Loucy (cell line): ENCODE results near the gene INPP5J.

Experiments
- H2AFZ ChIP-seq: fragments of 200-600 bp; sonication (generic); 2 replicates; pipeline ENCODE4 v1.6.0; 2016; ENCODE audit warnings: antibody characterized with exemption, mild to moderate bottlenecking, low read length, moderate library complexity
- H3F3A ChIP-seq: fragments of 200-600 bp; 2 replicates; pipeline ENCODE4 v1.6.0; 2016; ENCODE audit warnings: antibody characterized with exemption, low read depth, mild to moderate bottlenecking
- H3K27me3 ChIP-seq: fragments of 200-600 bp; sonication (generic); 2 replicates; pipeline ENCODE4 v1.6.1; 2014; ENCODE audit warnings: low read length, mild to moderate bottlenecking; ENCODE audit not compliant: insufficient read depth, poor library complexity, severe bottlenecking
- H3K36me3 ChIP-seq: fragments of 200-600 bp; sonication (generic); 2 replicates; pipeline ENCODE4 v1.6.1; 2016; ENCODE audit warnings: low read length; ENCODE audit not compliant: insufficient read depth
- H3K4me1 ChIP-seq: fragments of 200-600 bp; sonication (generic); 2 replicates; pipeline ENCODE4 v1.5.1; 2014; ENCODE audit warnings: low read length, mild to moderate bottlenecking; ENCODE audit not compliant: insufficient read depth, poor library complexity, severe bottlenecking
- H3K4me2 ChIP-seq: fragments of 200-600 bp; sonication (generic); 2 replicates; pipeline ENCODE4 v1.6.0; 2014; ENCODE audit warnings: antibody characterized with exemption, low read length, low read depth, mild to moderate bottlenecking; ENCODE audit not compliant: poor library complexity, severe bottlenecking
- H3K4me3 ChIP-seq: fragments of 200-600 bp; sonication (generic); 2 replicates; pipeline ENCODE4 v1.5.1; 2014; ENCODE audit warnings: low read length, mild to moderate bottlenecking, mixed read lengths; ENCODE audit not compliant: poor library complexity, severe bottlenecking
- H3K79me2 ChIP-seq: fragments of 200-600 bp; sonication (generic); 2 replicates; pipeline ENCODE4 v1.6.1; 2014; ENCODE audit warnings: low read length; ENCODE audit not compliant: insufficient read depth
- H3K9ac ChIP-seq: fragments of 200-600 bp; sonication (generic); 2 replicates; pipeline ENCODE4 v1.6.0; 2014; ENCODE audit warnings: mild to moderate bottlenecking, low read depth, low read length, moderate library complexity; ENCODE audit not compliant: poor library complexity, severe bottlenecking
- H3K9me2 ChIP-seq: fragments of 200-600 bp; sonication (generic); replicated peaks from 2 replicates; pipeline ENCODE4 v1.6.1; 2016; ENCODE audit warnings: low read depth, low read length, mixed read lengths
- H3K9me3 ChIP-seq: fragments of 200-600 bp; sonication (generic); 2 replicates; pipeline ENCODE4 v1.6.1; 2014; ENCODE audit warnings: mild to moderate bottlenecking, antibody characterized with exemption, low read length, low read depth; ENCODE audit not compliant: insufficient read depth
- H4K20me1 ChIP-seq: fragments of 200-600 bp; sonication (generic); 2 replicates; pipeline ENCODE4 v1.6.0; 2014; ENCODE audit warnings: antibody characterized with exemption, low read length, mild to moderate bottlenecking; ENCODE audit not compliant: insufficient read depth, poor library complexity, severe bottlenecking
- CTCF ChIP-seq: fragments of 200-600 bp; sonication (generic); conservative IDR thresholded peaks from 2 replicates; pipeline ENCODE4 v1.5.1; 2014; ENCODE audit warnings: mild to moderate bottlenecking, antibody characterized with exemption, low read length
- EZH2phosphoT487 ChIP-seq: fragments of 200-600 bp; IDR thresholded peaks from 2 replicates; pipeline ENCODE4 v1.6.1; 2018; ENCODE audit warnings: antibody characterized with exemption, mild to moderate bottlenecking, moderate library complexity, borderline replicate concordance

The INPP5J gene

GRCh38 chr22:31143537-31143936, 20.8 kb downstream of the INPP5J start:
- Histone ChIP-seq H3K9me2 (no peaks in the 10 kb centered on the region), H4K20me1 (no peaks in the 10 kb centered on the region), H2AFZ (no peak overlapping the region), H3F3A (no peaks in the 10 kb centered on the region), H3K36me3 (no peaks in the 10 kb centered on the region), H3K4me1 (no peaks in the 10 kb centered on the region), H3K9ac (no peak overlapping the region), H3K9me3 (no peaks in the 10 kb centered on the region), H3K79me2 (no peaks in the 10 kb centered on the region), H3K4me3 (no peak overlapping the region), H3K27me3 (no peaks in the 10 kb centered on the region), H3K4me2 (no peak overlapping the region)
- TF ChIP-seq EZH2phosphoT487 (no peak), CTCF (no peak)

GRCh38 chr22:31144223-31144622, 21.5 kb downstream of the INPP5J start:
- H3K27me3 ChIP-seq, result no peaks in the 10 kb centered on the region
- H3K79me2 ChIP-seq, result no peaks in the 10 kb centered on the region
- H3K4me1 ChIP-seq, result no peaks in the 10 kb centered on the region
- H3K4me3 ChIP-seq, result no peak overlapping the region
- no peaks in the 10 kb centered on the region for H3K9me3 ChIP-seq
- H4K20me1 ChIP-seq, result no peaks in the 10 kb centered on the region
- no peaks in the 10 kb centered on the region for H3K36me3 ChIP-seq
- TF ChIP-seq CTCF (no peak), EZH2phosphoT487 (no peak)
- H3K9ac ChIP-seq, result no peak overlapping the region
- H3K9me2 ChIP-seq, result no peaks in the 10 kb centered on the region
- no peak overlapping the region for H3K4me2 ChIP-seq
- 0 out of 2 replicates have a peak overlapping the region, but pooled peaks have one; percentile 36 for H2AFZ ChIP-seq
- H3F3A ChIP-seq, result no peaks in the 10 kb centered on the region

GRCh38 chr22:31148488-31148887, 25.7 kb downstream of the INPP5J start:
- Histone ChIP-seq H3K4me1 (no peaks in the 10 kb centered on the region), H3K4me3 (no peak overlapping the region), H2AFZ (peak overlapping the region; percentile 94), H3K79me2 (no peaks in the 10 kb centered on the region), H3K4me2 (peak overlapping the region; percentile 22), H3K27me3 (no peaks in the 10 kb centered on the region), H3F3A (no peaks in the 10 kb centered on the region), H3K36me3 (no peaks in the 10 kb centered on the region), H3K9ac (no peak overlapping the region), H3K9me2 (no peaks in the 10 kb centered on the region), H4K20me1 (no peaks in the 10 kb centered on the region), H3K9me3 (no peaks in the 10 kb centered on the region)
- TF ChIP-seq EZH2phosphoT487, result no peak

- Histone ChIP-seq H3K4me1 (no peaks in the 10 kb centered on the region), H3K9me3 (no peaks in the 10 kb centered on the region), H3K4me3 (no peak overlapping the region), H3K9ac (no peak overlapping the region), H3K79me2 (no peaks in the 10 kb centered on the region), H2AFZ (peak overlapping the region; percentile 94), H3F3A (no peaks in the 10 kb centered on the region), H3K36me3 (no peaks in the 10 kb centered on the region), H3K9me2 (no peaks in the 10 kb centered on the region), H4K20me1 (no peaks in the 10 kb centered on the region), H3K4me2 (peak overlapping the region; percentile 22), H3K27me3 (no peaks in the 10 kb centered on the region)
- TF ChIP-seq CTCF (peak; percentile 90), EZH2phosphoT487 (no peak)
Measured at GRCh38 chr22:31148953-31149627, 26.3 kb downstream of the INPP5J start.
